H9 (cell line): ENCODE data around the gene PPP3CA. TPM values are rescaled to one million over a fixed set of nuclear protein-coding genes. Genes with fewer than 3 reads are reported as not detected.

Experiments
- DNase-seq: peaks from one replicate; pipeline ENCODE4 v3.0.0-alpha.2; 2017
- H2AFZ ChIP-seq: one replicate; pipeline ENCODE4 v1.6.1; 2013; ENCODE audit warnings: mild to moderate bottlenecking, low read length, control low read depth, moderate library complexity
- H2AK5ac ChIP-seq: 2 replicates; pipeline ENCODE4 v1.6.1; 2013; ENCODE audit warnings: low read length, control low read depth, mixed read lengths; ENCODE audit not compliant: insufficient read length
- H2BK120ac ChIP-seq: one replicate; pipeline ENCODE4 v1.6.1; 2013; ENCODE audit warnings: low read depth, mild to moderate bottlenecking, low read length, control low read depth, inconsistent platforms; ENCODE audit not compliant: poor library complexity, severe bottlenecking
- H2BK12ac ChIP-seq: 2 replicates; pipeline ENCODE4 v1.6.1; 2013; ENCODE audit warnings: low read length, control low read depth, mixed read lengths, low read depth; ENCODE audit not compliant: insufficient read length
- H2BK15ac ChIP-seq: 2 replicates; pipeline ENCODE4 v1.6.1; 2013; ENCODE audit warnings: low read depth, low read length, control low read depth
- H2BK20ac ChIP-seq: one replicate; pipeline ENCODE4 v1.6.1; 2013; ENCODE audit warnings: low read depth, mild to moderate bottlenecking, low read length, control low read depth, inconsistent platforms; ENCODE audit not compliant: poor library complexity, severe bottlenecking
- H2BK5ac ChIP-seq: 2 replicates; pipeline ENCODE4 v1.6.1; 2013; ENCODE audit warnings: low read length, control low read depth, mixed read lengths; ENCODE audit not compliant: insufficient read length
- H3K14ac ChIP-seq: 2 replicates; pipeline ENCODE4 v1.6.1; 2013; ENCODE audit warnings: low read length, control low read depth; ENCODE audit not compliant: insufficient read depth
- H3K18ac ChIP-seq: 2 replicates; pipeline ENCODE4 v1.6.1; 2013; ENCODE audit warnings: low read depth, mild to moderate bottlenecking, mixed read lengths, low read length, control low read depth; ENCODE audit not compliant: insufficient read length
- H3K23ac ChIP-seq: 2 replicates; pipeline ENCODE4 v1.6.1; 2013; ENCODE audit warnings: low read length, control low read depth, mixed read lengths, low read depth; ENCODE audit not compliant: insufficient read length
- H3K23me2 ChIP-seq: 2 replicates; pipeline ENCODE4 v1.6.1; 2013; ENCODE audit warnings: low read depth, mild to moderate bottlenecking, mixed read lengths, low read length, control low read depth; ENCODE audit not compliant: insufficient read length, poor library complexity, severe bottlenecking
- H3K27ac ChIP-seq: 2 replicates; pipeline ENCODE4 v1.5.1; 2013; ENCODE audit warnings: low read length, control low read depth, mixed read lengths, low read depth; ENCODE audit not compliant: insufficient read length
- H3K27me3 ChIP-seq: 2 replicates; pipeline ENCODE4 v1.6.1; 2013; ENCODE audit warnings: low read length, control low read depth, inconsistent platforms; ENCODE audit not compliant: insufficient read depth
- H3K4ac ChIP-seq: 2 replicates; pipeline ENCODE4 v1.6.1; 2013; ENCODE audit warnings: low read depth, mild to moderate bottlenecking, control low read depth, inconsistent platforms, low read length, moderate library complexity
- H3K4me1 ChIP-seq: 2 replicates; pipeline ENCODE4 v1.6.1; 2013; ENCODE audit warnings: low read length, control low read depth, inconsistent platforms; ENCODE audit not compliant: insufficient read depth
- H3K4me2 ChIP-seq: 2 replicates; pipeline ENCODE4 v1.6.1; 2013; ENCODE audit warnings: low read length, control low read depth, mixed read lengths; ENCODE audit not compliant: insufficient read length, insufficient read depth
- H3K56ac ChIP-seq: 2 replicates; pipeline ENCODE4 v1.6.1; 2013; ENCODE audit warnings: low read depth, mild to moderate bottlenecking, mixed read lengths, low read length, control low read depth; ENCODE audit not compliant: insufficient read length
- H3K79me1 ChIP-seq: 2 replicates; pipeline ENCODE4 v1.6.1; 2013; ENCODE audit warnings: low read depth, mild to moderate bottlenecking, moderate library complexity, low read length, control low read depth, inconsistent platforms; ENCODE audit not compliant: insufficient read depth, poor library complexity, severe bottlenecking
- H3K79me2 ChIP-seq: 2 replicates; pipeline ENCODE4 v1.6.1; 2013; ENCODE audit warnings: low read length, control low read depth, inconsistent platforms; ENCODE audit not compliant: insufficient read depth
- H3K9ac ChIP-seq: 2 replicates; pipeline ENCODE4 v1.6.1; 2013; ENCODE audit warnings: low read length, control low read depth, mixed read lengths; ENCODE audit not compliant: insufficient read length; ENCODE audit errors: extremely low read depth
- H3K9me3 ChIP-seq: one replicate; pipeline ENCODE4 v1.6.1; 2013; ENCODE audit warnings: low read depth, low read length, inconsistent platforms; ENCODE audit not compliant: control insufficient read depth
- H3T11ph ChIP-seq: one replicate; pipeline ENCODE4 v1.6.1; 2013; ENCODE audit warnings: mild to moderate bottlenecking, low read length, control low read depth, inconsistent platforms
- H4K20me1 ChIP-seq: one replicate; pipeline ENCODE4 v1.6.1; 2013; ENCODE audit not compliant: control insufficient read depth, insufficient read length, insufficient read depth
- H4K5ac ChIP-seq: 2 replicates; pipeline ENCODE4 v1.6.1; 2013; ENCODE audit warnings: low read depth, mild to moderate bottlenecking, mixed read lengths, low read length, control low read depth; ENCODE audit not compliant: insufficient read length
- H4K8ac ChIP-seq: replicated peaks from 2 replicates; pipeline ENCODE4 v1.6.1; 2013; ENCODE audit warnings: low read length, control low read depth, mixed read lengths, low read depth; ENCODE audit not compliant: insufficient read length
- H4K91ac ChIP-seq: 2 replicates; pipeline ENCODE4 v1.6.1; 2013; ENCODE audit warnings: low read depth, mild to moderate bottlenecking, moderate library complexity, mixed read lengths, low read length, control low read depth; ENCODE audit not compliant: insufficient read length
- H3K27ac Mint-ChIP-seq, 3 experiments: 2 replicates in 2 of 3; 3 replicates in 1 of 3; pipeline ENCODE4 v1.8.0; 2020 to 2021; ENCODE audit warnings: mixed read lengths in 3 of 3, mild to moderate bottlenecking in 1 of 3, moderate library complexity in 1 of 3
- H3K27me3 Mint-ChIP-seq: 2 replicates; pipeline ENCODE4 v1.8.0; 2021; ENCODE audit warnings: low read depth, mild to moderate bottlenecking, moderate library complexity, mixed read lengths
- H3K36me3 Mint-ChIP-seq, 3 experiments: 2 replicates in 2 of 3; 3 replicates in 1 of 3; pipeline ENCODE4 v1.8.0; 2020 to 2021; ENCODE audit warnings: low read depth in 3 of 3, mixed read lengths in 3 of 3; ENCODE audit not compliant: insufficient read depth in 1 of 3
- H3K4me1 Mint-ChIP-seq, 2 experiments: 2 replicates each; pipeline ENCODE4 v1.8.0; 2020; ENCODE audit warnings: mixed read lengths in 2 of 2
- H3K4me3 Mint-ChIP-seq, 2 experiments: 2 replicates in 1 of 2; 3 replicates in 1 of 2; pipeline ENCODE4 v1.8.0; 2020 to 2021; ENCODE audit warnings: mild to moderate bottlenecking in 2 of 2, mixed read lengths in 2 of 2, moderate library complexity in 1 of 2
- H3K9me3 Mint-ChIP-seq, 2 experiments: 2 replicates in 1 of 2; 3 replicates in 1 of 2; pipeline ENCODE4 v1.8.0; 2020; ENCODE audit warnings: mild to moderate bottlenecking in 2 of 2, mixed read lengths in 2 of 2, moderate library complexity in 1 of 2
- WGBS: extraction: QIAGEN DNeasy Blood & Tissue Kit; methylation state at CpG from one replicate; pipeline ENCODE4 v1.1.7; 2013; ENCODE audit warnings: missing lambda C conversion rate, low lambda C conversion rate, mixed read lengths; ENCODE audit not compliant: insufficient read length; ENCODE audit errors: extremely low coverage; 5-methylcytosine and 5-hydroxymethylcytosine counted together
- total RNA-seq: library from RNA; stranded (reverse); gene quantifications from 2 replicates; pipeline ENCODE4 v1.2.1, GENCODE V29; 2021
- TF ChIP-seq, protein P1 (sequence below): fragments of 200-600 bp; sonication (generic); conservative IDR thresholded peaks from 3 replicates; pipeline ENCODE4 v1.8.0; 2021; ENCODE audit warnings: antibody characterized with exemption, mild to moderate bottlenecking

The PPP3CA gene
- total RNA-seq, 1 experiment from 2014 or later, result 16.8 TPM

GRCh38 chr4:101393256-101393655 is 45.9 kb upstream of the PPP3CA start:
- Histone ChIP-seq H3K23ac (no peak overlapping the region), H4K5ac (no peak overlapping the region), H3K79me1 (no peaks in the 10 kb centered on the region), H2BK15ac (no peak overlapping the region), H3K14ac (no peak overlapping the region), H3K9me3 (no peaks in the 10 kb centered on the region), H2BK5ac (no peak overlapping the region), H3K27ac (no peak overlapping the region), H2AFZ (no peak overlapping the region), H3K56ac (no peak overlapping the region), H2BK120ac (no peak overlapping the region), H4K20me1 (no peaks in the 10 kb centered on the region), H3T11ph (no peak overlapping the region), H2AK5ac (no peak overlapping the region), H2BK20ac (no peak overlapping the region), H3K27me3 (no peaks in the 10 kb centered on the region), H3K4me1 (no peaks in the 10 kb centered on the region), H3K23me2 (no peaks in the 10 kb centered on the region), H3K4me2 (no peak overlapping the region), H3K4ac (no peak overlapping the region), H3K9ac (no peak overlapping the region), H3K18ac (no peak overlapping the region), H2BK12ac (no peak overlapping the region), H3K79me2 (no peaks in the 10 kb centered on the region), H4K8ac (no peak overlapping the region), H4K91ac (no peak overlapping the region)
- Mint-ChIP-seq H3K27ac (no peak overlapping the region), H3K27me3 (no peaks in the 10 kb centered on the region), H3K4me1 (peaks cover 0 to 11% of the 10 kb centered on the region in 2 experiments; a peak in 3 of 4 replicates), H3K4me3 (no peak overlapping the region), H3K9me3 (peaks cover 2 to 9% of the 10 kb centered on the region in 2 experiments; a peak in 4 of 5 replicates), H3K36me3 (peaks cover 0 to 14% (median 2%) of the 10 kb centered on the region in 3 experiments; a peak in 2 of 7 replicates)
- WGBS, result no CpG with 5 or more reads among the region's 2 CpGs
- TF ChIP-seq, protein P1, sequence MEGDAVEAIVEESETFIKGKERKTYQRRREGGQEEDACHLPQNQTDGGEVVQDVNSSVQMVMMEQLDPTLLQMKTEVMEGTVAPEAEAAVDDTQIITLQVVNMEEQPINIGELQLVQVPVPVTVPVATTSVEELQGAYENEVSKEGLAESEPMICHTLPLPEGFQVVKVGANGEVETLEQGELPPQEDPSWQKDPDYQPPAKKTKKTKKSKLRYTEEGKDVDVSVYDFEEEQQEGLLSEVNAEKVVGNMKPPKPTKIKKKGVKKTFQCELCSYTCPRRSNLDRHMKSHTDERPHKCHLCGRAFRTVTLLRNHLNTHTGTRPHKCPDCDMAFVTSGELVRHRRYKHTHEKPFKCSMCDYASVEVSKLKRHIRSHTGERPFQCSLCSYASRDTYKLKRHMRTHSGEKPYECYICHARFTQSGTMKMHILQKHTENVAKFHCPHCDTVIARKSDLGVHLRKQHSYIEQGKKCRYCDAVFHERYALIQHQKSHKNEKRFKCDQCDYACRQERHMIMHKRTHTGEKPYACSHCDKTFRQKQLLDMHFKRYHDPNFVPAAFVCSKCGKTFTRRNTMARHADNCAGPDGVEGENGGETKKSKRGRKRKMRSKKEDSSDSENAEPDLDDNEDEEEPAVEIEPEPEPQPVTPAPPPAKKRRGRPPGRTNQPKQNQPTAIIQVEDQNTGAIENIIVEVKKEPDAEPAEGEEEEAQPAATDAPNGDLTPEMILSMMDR, result no peak
- no peak for DNase-seq
